ENCODE measurements around the gene MAP4K2. TPM values are rescaled to one million over a fixed set of nuclear protein-coding genes. Genes with fewer than 3 reads are reported as not detected.

MAP4K2 gene
- total RNA-seq, 2 donors from 2014 or later = 9.2 to 13.3 TPM

GRCh38 chr11:64742087-64742888 lies 60.7 kb downstream of the MAP4K2 start:
- Histone ChIP-seq H3K27me3 (peaks cover 43% of the 10 kb centered on the region), H3K27ac (peak overlapping the region; percentile 70), H3K36me3 (no peaks in the 10 kb centered on the region), H3K4me3 (peak overlapping the region; percentile 50), H3K9me3 (no peaks in the 10 kb centered on the region), H3K9ac (ENCODE audit: low read depth in 2 of 2, low read length in 2 of 2) (peak overlapping the region; percentile 50 to 58), H3K4me1 (peaks cover 19% of the 10 kb centered on the region)
- no peak for TF ChIP-seq CTCF (IDR thresholded peaks at IDR 0.05)
- no peak for DNase-seq
- intact Hi-C loops (cut with DNase I) = loop anchor here (5.0 kb wide), 1 partner anchor 55 kb away; no protein-coding TSS in a partner anchor

- Histone ChIP-seq H3K27me3 (peaks cover 43% of the 10 kb centered on the region), H3K27ac (no peak overlapping the region), H3K9me3 (no peaks in the 10 kb centered on the region), H3K9ac (ENCODE audit: low read depth in 2 of 2, low read length in 2 of 2) (peak overlapping the region in 1 of 2 donors; percentile 50), H3K36me3 (no peaks in the 10 kb centered on the region), H3K4me3 (peak overlapping the region; percentile 50), H3K4me1 (peaks cover 19% of the 10 kb centered on the region)
- intact Hi-C loops (cut with DNase I) = loop anchor here (5.0 kb wide), 1 partner anchor 54 kb away; no protein-coding TSS in a partner anchor
- DNase-seq = no peak
- no peak for TF ChIP-seq CTCF (IDR thresholded peaks at IDR 0.05)
These were observed 61.5 kb downstream of the MAP4K2 start for GRCh38 chr11:64741375-64742086.

GRCh38 chr11:64739871-64740270 lies 63.1 kb downstream of the MAP4K2 start:
- no peak for DNase-seq
- Histone ChIP-seq H3K4me3 (no peak overlapping the region), H3K9me3 (no peaks in the 10 kb centered on the region), H3K36me3 (no peaks in the 10 kb centered on the region), H3K27ac (no peak overlapping the region), H3K9ac (ENCODE audit: low read depth in 2 of 2, low read length in 2 of 2) (no peak overlapping the region), H3K27me3 (peaks cover 35% of the 10 kb centered on the region), H3K4me1 (peaks cover 19% of the 10 kb centered on the region)
- TF ChIP-seq CTCF (IDR thresholded peaks at IDR 0.05) = no peak
- intact Hi-C loops (cut with DNase I) = loop anchor here (5.0 kb wide), 1 partner anchor 53 kb away; no protein-coding TSS in a partner anchor

- DNase-seq = no peak
These were observed 66.4 kb downstream of the MAP4K2 start for GRCh38 chr11:64736654-64737053.

More at GRCh38 chr11:64736654-64737053, 66.4 kb downstream of the MAP4K2 start:
- Histone ChIP-seq H3K9ac (ENCODE audit: low read depth in 2 of 2, low read length in 2 of 2) (no peak overlapping the region), H3K27me3 (peaks cover 7% of the 10 kb centered on the region), H3K4me1 (no peaks in the 10 kb centered on the region), H3K9me3 (no peaks in the 10 kb centered on the region), H3K4me3 (no peak overlapping the region), H3K27ac (no peak overlapping the region), H3K36me3 (no peaks in the 10 kb centered on the region)
- TF ChIP-seq CTCF (IDR thresholded peaks at IDR 0.05) = no peak
- intact Hi-C loops (cut with DNase I) = no loop called here

Data from colonic mucosa (tissue), 4 donors.